IMR-90 (cell line): ENCODE data around the gene MAP4. TPM values are rescaled to one million over a fixed set of nuclear protein-coding genes. Genes with fewer than 3 reads are reported as not detected.
A peak's percentile ranks its signal among the peaks of the same experiment; 100 is the strongest.

Experiments
- ATAC-seq: fragments of 200-7000 bp; cut with Tn5 transposase; 2 replicates; pipeline ENCODE4 v1.9.1; 2020; ENCODE audit warnings: low read depth, mild to moderate bottlenecking, moderate library complexity
- BruUV-seq: library from RNA; stranded (reverse); fragments of 400-500 nt; replicated peaks from 2 replicates; lab custom pipeline; 2021; lab: Mats Ljungman, UMichigan
- CTCF ChIA-PET: fragments of 300-600 bp; formaldehyde crosslinking; extraction: SDS; loops from one replicate; lab custom pipeline; 2021; ENCODE audit warnings: antibody characterized with exemption; lab: Yijun Ruan, JAX
- POLR2A ChIA-PET: fragments of 300-600 bp; sonication (Branson Sonifier 250); formaldehyde crosslinking; loops from one replicate; lab custom pipeline; 2022; ENCODE audit warnings: antibody characterized with exemption; ENCODE audit not compliant: unreplicated experiment; lab: Charles Lee
- DNase-seq: peaks from one replicate; pipeline ENCODE4 v3.0.0; 2013
- H2AFZ ChIP-seq: replicated peaks from 2 replicates; pipeline ENCODE3; 2013; ENCODE audit warnings: low read length, mild to moderate bottlenecking; ENCODE audit not compliant: poor library complexity
- H2AK5ac ChIP-seq: 2 replicates; pipeline ENCODE4 v1.6.1; 2013; ENCODE audit warnings: low read depth, low read length, inconsistent platforms
- H2AK9ac ChIP-seq: replicated peaks from 2 replicates; pipeline ENCODE3; 2013; ENCODE audit warnings: mild to moderate bottlenecking, low read depth, low read length, moderate library complexity; ENCODE audit not compliant: poor library complexity
- H2BK120ac ChIP-seq: 2 replicates; pipeline ENCODE4 v1.6.1; 2013; ENCODE audit warnings: low read depth, low read length, inconsistent platforms
- H2BK15ac ChIP-seq: 3 replicates; pipeline ENCODE4 v1.6.1; 2013; ENCODE audit warnings: low read depth, low read length, inconsistent platforms
- H2BK20ac ChIP-seq: 2 replicates; pipeline ENCODE4 v1.6.1; 2013; ENCODE audit warnings: low read depth, mild to moderate bottlenecking, inconsistent platforms, low read length, moderate library complexity
- H2BK5ac ChIP-seq: 2 replicates; pipeline ENCODE4 v1.6.1; 2013; ENCODE audit warnings: mild to moderate bottlenecking, low read depth, low read length, inconsistent platforms; ENCODE audit not compliant: poor library complexity, severe bottlenecking
- H3K14ac ChIP-seq: replicated peaks from 2 replicates; pipeline ENCODE4 v1.6.1; 2013; ENCODE audit warnings: low read depth, low read length, inconsistent platforms
- H3K18ac ChIP-seq: 2 replicates; pipeline ENCODE4 v1.6.1; 2013; ENCODE audit warnings: low read depth, low read length, control low read depth
- H3K23ac ChIP-seq: 2 replicates; pipeline ENCODE4 v1.6.1; 2013; ENCODE audit warnings: low read depth, low read length, inconsistent platforms
- H3K27ac ChIP-seq: 2 replicates; pipeline ENCODE4 v1.5.1; 2013; ENCODE audit warnings: mild to moderate bottlenecking, control low read depth, low read length; ENCODE audit not compliant: insufficient read depth
- H3K27me3 ChIP-seq: 2 replicates; pipeline ENCODE4 v1.6.1; 2013; ENCODE audit warnings: low read length; ENCODE audit not compliant: control insufficient read depth, insufficient read depth
- H3K36me3 ChIP-seq: 2 replicates; pipeline ENCODE4 v1.6.1; 2013; ENCODE audit warnings: low read length, mixed read lengths; ENCODE audit not compliant: control insufficient read depth, insufficient read depth
- H3K4ac ChIP-seq: 2 replicates; pipeline ENCODE4 v1.6.1; 2013; ENCODE audit warnings: low read depth, low read length, inconsistent platforms
- H3K4me1 ChIP-seq: 2 replicates; pipeline ENCODE4 v1.6.1; 2013; ENCODE audit warnings: low read length, mixed read lengths; ENCODE audit not compliant: control insufficient read depth, insufficient read depth
- H3K4me2 ChIP-seq: 2 replicates; pipeline ENCODE4 v1.6.1; 2013; ENCODE audit warnings: low read depth, mild to moderate bottlenecking, control low read depth, low read length, moderate library complexity
- H3K4me3 ChIP-seq: 2 replicates; pipeline ENCODE4 v1.5.1; 2013; ENCODE audit warnings: low read depth, mild to moderate bottlenecking, control low read depth, low read length, moderate library complexity; ENCODE audit not compliant: insufficient read depth
- H3K56ac ChIP-seq: 2 replicates; pipeline ENCODE4 v1.6.1; 2013; ENCODE audit warnings: low read length, inconsistent platforms; ENCODE audit not compliant: insufficient read depth; ENCODE audit errors: extremely low read depth
- H3K79me1 ChIP-seq, 2 experiments: 2 replicates each; pipeline ENCODE4 v1.6.1; 2013; ENCODE audit warnings: low read length in 2 of 2, inconsistent platforms in 1 of 2, low read depth in 1 of 2
- H3K9ac ChIP-seq: 2 replicates; pipeline ENCODE4 v1.6.1; 2013; ENCODE audit warnings: low read depth, low read length, control low read depth
- H3K9me1 ChIP-seq: 2 replicates; pipeline ENCODE4 v1.6.1; 2013; ENCODE audit warnings: low read length, inconsistent platforms; ENCODE audit not compliant: insufficient read depth
- H3K9me3 ChIP-seq: 2 replicates; pipeline ENCODE4 v1.6.1; 2013; ENCODE audit warnings: low read length; ENCODE audit not compliant: control insufficient read depth, insufficient read depth
- H4K20me1 ChIP-seq: 2 replicates; pipeline ENCODE4 v1.6.1; 2013; ENCODE audit warnings: low read length, inconsistent platforms; ENCODE audit not compliant: insufficient read depth
- H4K5ac ChIP-seq: 2 replicates; pipeline ENCODE4 v1.6.1; 2013; ENCODE audit warnings: mild to moderate bottlenecking, low read depth, low read length, control low read depth
- H4K8ac ChIP-seq, 2 experiments: 2 replicates each; pipeline ENCODE4 v1.6.1; 2013; ENCODE audit warnings: low read depth in 2 of 2, low read length in 2 of 2, control low read depth in 1 of 2, inconsistent platforms in 1 of 2
- H4K91ac ChIP-seq: 2 replicates; pipeline ENCODE4 v1.6.1; 2013; ENCODE audit warnings: low read depth, low read length, inconsistent platforms; ENCODE audit not compliant: insufficient read depth
- BHLHE40 ChIP-seq: fragments of 150-350 bp; IDR thresholded peaks from 2 replicates; pipeline ENCODE4 v1.6.1; 2016; ENCODE audit warnings: mild to moderate bottlenecking, low read depth, low read length
- FOS ChIP-seq: fragments of 150-350 bp; IDR thresholded peaks from 2 replicates; pipeline ENCODE4 v1.6.1; 2016; ENCODE audit warnings: low read depth, low read length
- MAZ ChIP-seq: IDR thresholded peaks from 2 replicates; pipeline ENCODE4 v1.6.1; 2012; ENCODE audit warnings: low read depth, mild to moderate bottlenecking, low read length, improper control_type of control experiment, moderate library complexity, borderline replicate concordance
- RAD21 ChIP-seq: IDR thresholded peaks from 2 replicates; pipeline ENCODE4 v1.6.1; 2012; ENCODE audit warnings: low read length, improper control_type of control experiment
- SMC3 ChIP-seq: fragments of 150-350 bp; IDR thresholded peaks from 2 replicates; pipeline ENCODE4 v1.6.1; 2016; ENCODE audit warnings: low read depth, mild to moderate bottlenecking, antibody characterized with exemption, low read length, moderate library complexity
- WGBS, 2 experiments: methylation state at CpG; one replicate each; pipeline versions ENCODE4 v1.1.5 to v1.1.7; 2013; ENCODE audit warnings: missing lambda C conversion rate in 2 of 2; ENCODE audit not compliant: insufficient read length in 1 of 2; ENCODE audit errors: extremely low coverage in 2 of 2; 5-methylcytosine and 5-hydroxymethylcytosine counted together
- dilution Hi-C: fragments of 300-500 bp; cut with HindIII; formaldehyde crosslinking; loops from one replicate; pipeline ENCODE4 v1.14.3; 2018; ENCODE audit warnings: low sequenced_read_pairs; ENCODE audit not compliant: unreplicated experiment
- in situ Hi-C: fragments of 300-500 bp; cut with MboI; formaldehyde crosslinking; loops from 3 replicates; pipeline ENCODE4 v1.14.3; 2019; ENCODE audit warnings: low sequenced_read_pairs, inconsistent platforms, mixed read lengths
- intact Hi-C: fragments of 100-400 bp; cut with micrococcal nuclease; formaldehyde crosslinking; loops from 2 replicates; pipeline ENCODE4 v1.10.0; 2022
- polyA plus RNA-seq, 3 experiments: library from polyadenylated mRNA; depleted of rRNA; stranded (reverse); fragments of >200 nt; gene quantifications; 2 replicates each; pipeline ENCODE4 v1.2.3, GENCODE V29; 2012; ENCODE audit warnings: low replicate concordance in 1 of 3
- total RNA-seq: library from RNA; depleted of rRNA; stranded (reverse); fragments of >200 nt; gene quantifications from 2 replicates; pipeline ENCODE4 v1.2.3, GENCODE V29; 2012
- TF ChIP-seq, protein P1 (sequence below): fragments of 150-350 bp; IDR thresholded peaks from 2 replicates; pipeline ENCODE4 v1.6.1; 2017; ENCODE audit warnings: mild to moderate bottlenecking, antibody characterized with exemption, low read length, low read depth

MAP4 gene
- total and polyA plus RNA-seq, 2 of the 4 experiments (the other 2 are of a cell fraction), result 87.8 to 216 TPM

DNA sequence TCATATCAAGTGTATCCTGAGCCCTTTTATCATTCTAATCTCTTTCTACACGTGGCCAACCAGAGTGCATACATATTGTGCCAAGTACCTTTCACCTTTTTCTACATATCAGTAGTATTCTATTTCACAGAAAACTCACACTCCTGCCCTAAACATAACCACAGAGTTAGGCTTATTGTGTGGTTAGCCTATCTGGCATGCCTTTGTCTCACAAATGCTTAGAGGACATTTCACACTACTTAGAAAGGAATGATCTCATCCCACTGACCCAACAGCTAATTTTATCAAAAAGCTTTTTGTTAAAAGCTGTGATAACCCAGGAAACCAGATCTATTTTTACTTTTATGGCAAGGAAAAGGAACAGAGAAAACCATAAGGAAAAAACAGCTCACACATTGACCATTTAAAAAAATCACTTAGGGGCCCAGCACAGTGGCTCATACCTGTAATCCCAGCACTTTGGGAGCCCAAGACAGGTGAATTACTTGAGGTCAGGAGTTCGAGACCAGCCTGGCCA lies 17.8 kb upstream of the MAP4 start:
- Histone ChIP-seq H3K14ac (no peak overlapping the region), H3K4ac (no peak overlapping the region), H3K36me3 (no peaks in the 10 kb centered on the region), H4K5ac (no peak overlapping the region), H3K9me3 (no peaks in the 10 kb centered on the region), H2AK9ac (no peak overlapping the region), H3K27ac (peak overlapping the region; percentile 29; the same call in 1 of the 2 replicates), H4K20me1 (peaks cover 97% of the 10 kb centered on the region), H3K9ac (no peak overlapping the region), H2AFZ (no peak overlapping the region), H3K56ac (no peak overlapping the region), H3K4me3 (no peak overlapping the region), H3K79me1 (peaks cover 13 to 78% of the 10 kb centered on the region in 2 experiments), H4K91ac (no peak overlapping the region), H2AK5ac (no peak overlapping the region), H2BK20ac (no peak overlapping the region), H3K4me2 (peak overlapping the region; percentile 45; the same call in 1 of the 2 replicates), H2BK5ac (no peak overlapping the region), H3K23ac (no peak overlapping the region), H4K8ac (no peak overlapping the region), H2BK15ac (no peak overlapping the region), H3K4me1 (peaks cover 29% of the 10 kb centered on the region), H3K27me3 (no peaks in the 10 kb centered on the region), H3K9me1 (peaks cover 31% of the 10 kb centered on the region), H3K18ac (no peak overlapping the region), H2BK120ac (no peak overlapping the region)
- in situ Hi-C loops (no loop called here), dilution Hi-C loops (no loop called here), intact Hi-C loops (no loop called here)
- CTCF ChIA-PET, result interaction anchor here (0.6 kb wide), 1 partner anchor 98 kb away, joined by 11 read pairs; no protein-coding TSS in a partner anchor
- no peak for TF ChIP-seq FOS
- TF ChIP-seq RAD21, result no peak
- no peak for TF ChIP-seq MAZ
- TF ChIP-seq, protein P1, sequence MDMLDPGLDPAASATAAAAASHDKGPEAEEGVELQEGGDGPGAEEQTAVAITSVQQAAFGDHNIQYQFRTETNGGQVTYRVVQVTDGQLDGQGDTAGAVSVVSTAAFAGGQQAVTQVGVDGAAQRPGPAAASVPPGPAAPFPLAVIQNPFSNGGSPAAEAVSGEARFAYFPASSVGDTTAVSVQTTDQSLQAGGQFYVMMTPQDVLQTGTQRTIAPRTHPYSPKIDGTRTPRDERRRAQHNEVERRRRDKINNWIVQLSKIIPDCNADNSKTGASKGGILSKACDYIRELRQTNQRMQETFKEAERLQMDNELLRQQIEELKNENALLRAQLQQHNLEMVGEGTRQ, result no peak
- no peak for TF ChIP-seq SMC3
- 0 out of 2 replicates have a peak, but pooled peaks have one; percentile 12 for TF ChIP-seq BHLHE40
- DNase-seq, result peak; percentile 86
- WGBS, 2 experiments, result 20% methylated on average over 1 of the region's 2 CpGs; no CpG with 5 or more reads in 1 of the 2 experiments
- BruUV-seq, result no TSS peak
- ATAC-seq, result peak; percentile 52; the same call in 1 of the 2 replicates
- POLR2A ChIA-PET, result no interaction called here
